HG03159 (cell line): ENCODE results near the gene RGS8.
A peak's percentile ranks its signal among the peaks of the same experiment; 100 is the strongest.

ENCODE experiments used
- ATAC-seq: cut with Tn5 transposase; IDR thresholded peaks from one replicate; pipeline ENCODE4 v1.9.1; 2021; ENCODE audit warnings: mild to moderate bottlenecking, moderate library complexity; ENCODE audit not compliant: unreplicated experiment

The RGS8 gene

GRCh38 chr1:182672487-182672836 lies 11.9 kb downstream of the RGS8 start:
- ATAC-seq, result no peak

DNA sequence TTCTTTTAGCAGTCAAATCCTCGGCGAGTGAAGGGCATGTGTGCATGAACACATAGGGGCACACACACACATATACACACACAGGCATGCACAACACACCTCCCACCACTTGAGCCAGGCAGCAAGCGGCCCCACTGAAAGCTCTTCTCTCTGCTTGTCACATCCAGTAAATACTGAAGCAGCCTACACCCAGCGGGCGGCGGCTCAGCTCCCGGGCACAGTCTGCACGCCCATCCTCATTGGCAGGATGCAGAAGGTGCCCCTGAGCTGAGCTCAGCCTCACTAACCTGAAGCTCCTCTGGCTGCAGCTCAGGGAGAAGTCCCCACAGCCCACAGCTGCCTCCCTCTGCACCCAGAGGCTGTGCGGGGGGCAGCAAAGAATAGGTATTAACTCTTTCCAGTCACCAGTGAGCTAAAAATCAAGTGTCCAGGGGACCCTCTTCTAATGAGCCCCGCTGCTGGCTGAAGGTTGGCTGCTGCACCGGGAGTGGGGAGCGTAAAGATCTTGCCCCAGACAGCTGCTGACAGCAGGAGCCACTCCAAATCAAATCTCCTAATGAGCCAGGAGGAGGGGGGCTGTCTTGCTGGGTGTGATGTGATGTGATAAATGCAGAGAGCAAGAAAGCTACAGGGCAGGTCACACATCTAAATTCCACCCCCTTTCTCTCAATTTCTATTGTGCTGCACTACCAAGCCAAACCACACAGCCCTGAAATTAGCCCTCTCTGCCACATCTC lies 12.5 kb downstream of the RGS8 start:
- peak; percentile 50 for ATAC-seq

DNA sequence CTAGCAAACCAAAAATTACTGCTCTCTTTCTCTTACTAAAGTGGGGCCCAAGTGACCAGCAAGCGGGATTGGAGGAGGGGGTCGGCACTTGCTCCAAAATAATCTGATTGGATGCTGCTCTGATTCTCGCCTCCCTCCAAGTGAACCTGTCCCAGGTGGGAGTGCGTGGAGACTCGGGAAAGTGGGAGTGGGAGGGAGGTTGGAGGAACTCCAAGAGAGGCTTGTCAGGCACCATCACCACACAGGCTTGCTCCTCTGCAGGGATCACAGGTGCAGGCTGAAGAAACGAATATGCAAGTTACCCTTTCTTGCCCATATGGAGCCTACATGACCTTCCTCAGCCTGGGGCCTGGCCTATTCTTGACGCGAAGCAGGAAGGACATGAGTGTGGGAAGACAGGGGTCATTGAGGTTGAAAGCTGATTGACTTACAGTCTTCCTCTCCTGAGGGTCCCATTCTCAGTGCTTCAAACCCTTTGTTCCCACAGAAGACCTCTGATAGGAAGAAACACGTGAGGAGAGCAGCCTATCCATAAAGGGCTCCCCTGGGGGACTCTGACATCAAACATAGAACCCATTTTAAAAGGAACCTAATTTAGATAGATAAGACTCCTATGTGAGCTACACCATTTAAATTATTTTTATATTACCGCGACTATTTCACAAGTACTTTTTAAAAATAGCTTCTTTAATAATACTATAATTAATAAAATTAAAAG lies 14.2 kb downstream of the RGS8 start:
- no peak for ATAC-seq

GRCh38 chr1:182669266-182669665 lies 15.1 kb downstream of the RGS8 start:
- no peak for ATAC-seq

GRCh38 chr1:182668521-182669054 lies 15.8 kb downstream of the RGS8 start:
- ATAC-seq, result no peak

GRCh38 chr1:182667848-182668505 lies 16.4 kb downstream of the RGS8 start:
- ATAC-seq, result no peak

GRCh38 chr1:182666706-182667105 lies 17.7 kb downstream of the RGS8 start:
- no peak for ATAC-seq

- ATAC-seq, result no peak
Measured at GRCh38 chr1:182664296-182664695, 20.1 kb downstream of the RGS8 start.

GRCh38 chr1:182662956-182663355 lies 21.4 kb downstream of the RGS8 start:
- ATAC-seq, result no peak

DNA sequence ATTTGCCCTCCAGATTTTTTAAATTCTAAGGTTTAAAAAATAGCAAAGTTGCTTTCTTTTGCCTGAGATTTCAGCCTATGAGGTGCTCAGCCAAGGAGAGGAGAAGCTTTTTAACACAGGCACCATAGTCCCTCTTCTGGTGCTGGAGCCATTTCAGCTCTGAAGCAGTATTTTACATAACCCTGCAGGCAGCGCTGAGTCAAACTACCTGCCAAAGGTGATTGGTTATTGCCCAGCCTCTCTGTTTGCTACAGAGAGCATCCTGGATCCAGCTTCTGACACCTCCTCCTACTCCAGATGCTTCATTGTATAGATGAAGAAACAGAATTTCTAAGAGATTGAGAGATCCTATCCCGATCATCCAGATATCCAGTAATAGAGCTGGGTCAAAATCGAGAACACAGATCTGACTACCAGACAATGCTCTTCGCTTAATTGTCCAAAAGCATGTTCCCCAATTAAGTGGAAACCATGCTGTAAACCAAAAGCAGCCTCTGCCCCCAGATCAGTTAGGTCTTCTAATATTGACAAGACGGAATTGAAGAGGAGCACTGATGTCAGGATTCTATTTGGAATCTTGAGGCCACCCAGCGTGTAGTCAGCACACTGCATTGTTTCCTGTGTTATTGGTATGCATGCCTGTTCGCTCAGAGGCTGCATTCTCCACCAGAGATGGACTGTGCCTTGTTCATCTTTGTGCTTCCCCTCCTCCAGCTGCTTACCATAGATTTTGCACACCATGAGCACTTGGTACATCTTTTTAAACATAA lies 22.1 kb downstream of the RGS8 start:
- no peak for ATAC-seq

GRCh38 chr1:182658055-182658454 lies 26.3 kb downstream of the RGS8 start:
- no peak for ATAC-seq

DNA sequence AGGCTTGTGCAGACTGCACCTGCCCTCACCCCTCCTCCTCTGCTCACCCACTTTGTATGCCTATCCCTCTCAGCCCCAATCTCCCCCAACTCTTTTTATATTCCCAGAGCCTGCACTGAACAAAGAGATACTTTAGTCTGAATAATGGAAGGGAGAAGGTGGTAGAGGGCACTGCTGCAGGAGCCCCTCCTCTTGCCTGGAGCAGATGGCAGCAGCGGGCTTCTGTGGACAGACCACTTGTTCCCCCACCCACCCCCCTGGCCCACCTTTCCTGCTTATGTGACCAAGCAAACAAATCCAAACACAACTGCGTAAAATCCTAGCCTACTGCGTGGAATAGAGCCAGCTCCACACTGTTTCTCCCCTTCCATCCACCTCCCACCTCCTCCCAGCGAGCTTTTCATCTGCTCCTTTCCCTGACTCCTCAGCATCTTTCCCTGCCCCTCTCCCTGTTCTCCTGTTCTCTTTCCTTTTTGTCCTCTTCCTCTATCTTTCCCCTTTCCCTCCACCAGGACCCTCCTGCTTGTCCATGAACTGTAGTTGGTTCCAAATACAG lies 27.5 kb downstream of the RGS8 start:
- no peak for ATAC-seq

- ATAC-seq, result no peak
Measured at GRCh38 chr1:182653986-182654385, 30.4 kb downstream of the RGS8 start.

DNA sequence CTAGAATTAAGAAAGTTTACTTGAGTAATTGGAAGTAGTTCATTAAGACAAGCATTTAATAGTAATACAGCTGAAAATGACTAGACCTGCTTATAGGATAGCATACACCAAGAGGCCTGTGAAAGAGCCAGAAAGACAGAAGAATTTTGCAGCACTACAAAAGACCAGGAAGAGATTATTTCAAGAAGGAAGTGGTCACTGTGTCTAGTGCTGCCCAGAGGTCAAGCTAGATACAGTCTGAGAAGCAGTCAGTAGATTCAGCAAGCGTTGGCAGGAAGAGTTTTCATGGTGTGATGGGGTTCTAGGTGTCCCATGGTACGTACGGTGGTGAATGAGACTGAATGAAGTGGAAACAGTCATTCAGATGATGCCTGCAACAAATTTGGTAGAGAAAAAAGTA lies 31.5 kb downstream of the RGS8 start:
- no peak for ATAC-seq

DNA sequence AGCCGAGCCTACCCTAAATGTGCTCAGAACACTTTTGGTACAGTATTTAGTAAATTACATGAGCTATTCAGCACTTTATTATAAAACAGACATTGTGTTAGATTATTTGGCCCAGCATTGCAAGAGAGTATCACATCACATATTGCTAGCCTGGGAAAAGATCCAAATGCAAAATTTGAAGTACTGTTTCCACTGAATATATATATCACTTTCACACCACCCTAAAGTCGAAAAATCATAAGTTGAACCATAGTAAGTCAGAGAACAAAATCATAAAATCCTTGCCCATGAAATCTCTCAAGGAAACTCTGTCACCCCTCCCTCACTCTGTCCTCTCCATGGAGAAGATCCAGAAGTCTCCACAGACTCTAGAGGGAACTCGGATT lies 33.1 kb downstream of the RGS8 start:
- no peak for ATAC-seq

DNA sequence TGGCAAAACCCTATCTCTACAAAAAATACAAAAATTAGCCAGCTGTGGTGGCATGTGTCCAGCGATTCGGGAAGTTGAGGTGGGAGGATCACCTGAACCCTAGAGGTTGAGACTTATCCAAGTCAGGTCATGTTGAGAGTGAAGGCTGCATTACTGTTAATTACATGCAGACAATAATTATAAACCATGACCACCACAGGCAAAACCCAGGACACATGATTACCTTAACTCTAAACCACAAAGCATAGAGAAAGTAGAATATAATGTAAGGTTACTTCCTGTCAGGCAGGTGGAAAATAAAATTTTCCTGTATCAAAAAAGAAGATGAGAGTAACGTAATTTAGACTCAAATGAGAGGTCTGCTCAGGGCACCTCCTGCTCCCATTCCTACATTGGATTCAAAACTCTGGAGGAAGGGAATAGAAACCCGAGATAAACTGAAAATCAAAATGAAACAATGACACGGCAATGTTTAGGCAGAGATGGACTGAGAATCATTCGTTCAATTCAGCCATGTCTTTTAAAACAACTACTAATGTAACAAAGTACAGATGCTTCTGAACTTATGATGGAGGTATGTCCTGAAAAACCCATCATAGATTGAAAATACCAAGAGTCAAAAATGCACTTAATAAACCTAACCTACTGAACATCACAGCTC lies 33.6 kb downstream of the RGS8 start:
- peak; percentile 48 for ATAC-seq

- ATAC-seq, result peak; percentile 64
Measured at GRCh38 chr1:182649041-182649440, 35.3 kb downstream of the RGS8 start.

DNA sequence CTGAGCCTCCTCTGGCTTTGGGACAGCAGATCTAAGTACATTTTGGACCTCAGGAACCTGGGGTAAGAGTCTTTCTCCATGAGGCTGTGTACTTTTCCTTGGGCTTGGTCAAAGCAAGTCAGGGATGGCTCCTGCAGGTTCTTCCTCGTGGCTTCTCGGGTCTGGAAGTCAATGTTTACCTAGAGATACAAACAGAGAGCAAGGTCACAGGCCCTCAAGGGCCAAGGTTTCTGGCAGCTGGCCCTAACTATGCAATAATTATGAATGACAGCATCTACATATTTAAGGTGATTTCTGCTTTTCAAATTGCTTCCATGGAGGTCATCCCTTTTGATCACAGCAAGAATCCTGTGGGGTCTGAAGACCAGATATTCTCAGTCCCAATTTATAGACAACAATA lies 37.6 kb downstream of the RGS8 start:
- no peak for ATAC-seq

DNA sequence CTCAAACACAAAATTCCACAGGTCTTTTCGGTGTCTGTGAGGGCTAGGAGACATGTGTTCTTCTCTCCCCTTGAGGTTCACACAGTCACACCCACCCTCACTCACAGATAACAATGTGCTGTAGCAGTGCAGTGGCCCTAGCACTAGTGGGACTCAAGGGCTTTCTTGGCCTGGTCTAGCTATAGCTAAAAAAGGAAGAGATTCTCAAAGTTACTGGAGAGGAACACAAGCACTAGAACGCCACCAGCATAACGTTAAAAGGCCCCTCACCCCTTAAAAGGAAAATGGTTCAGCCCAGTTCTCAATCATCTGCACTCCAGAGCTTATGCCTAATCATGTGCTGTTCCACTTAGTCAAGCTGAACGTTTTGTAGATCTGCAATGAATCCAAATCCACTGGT lies 39.5 kb downstream of the RGS8 start:
- no peak for ATAC-seq

DNA sequence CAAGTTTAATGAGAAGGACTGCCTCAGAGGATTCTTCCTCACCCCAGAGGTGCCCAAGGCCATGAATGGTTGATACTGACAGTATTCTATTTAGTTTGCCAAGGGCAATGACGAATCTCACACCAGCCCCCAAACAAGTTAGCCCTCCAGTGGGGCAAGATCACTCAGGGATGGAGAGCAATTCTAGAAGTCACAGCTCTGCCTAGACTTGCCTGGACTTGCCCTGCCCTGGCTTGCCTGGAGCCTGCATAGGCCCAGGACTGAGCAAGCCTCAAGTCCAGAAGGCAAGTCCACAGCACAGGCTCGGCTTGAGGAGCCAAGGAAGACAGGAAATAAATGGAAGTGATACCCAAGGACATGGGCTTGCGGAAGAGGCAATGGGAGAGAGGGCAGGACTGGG lies 40.7 kb downstream of the RGS8 start:
- no peak for ATAC-seq
